GM12878 (cell line): Measurements from ENCODE around the gene TMPRSS12.

Experiments used
- EP300 ChIP-seq, 2 experiments: fragments of 150-350 bp in 1 of 2; IDR thresholded peaks; 2 replicates each; pipeline ENCODE4 v1.6.1; 2011 to 2012; ENCODE audit warnings: low read depth in 2 of 2, low read length in 2 of 2, borderline replicate concordance in 1 of 2, improper control_type of control experiment in 1 of 2, inconsistent platforms in 1 of 2; ENCODE audit not compliant: control insufficient read depth in 1 of 2
- JUNB ChIP-seq: IDR thresholded peaks from 2 replicates; pipeline ENCODE4 v1.6.1; 2016; ENCODE audit warnings: antibody characterized with exemption, mild to moderate bottlenecking
- NFIC ChIP-seq: IDR thresholded peaks from 2 replicates; pipeline ENCODE4 v1.6.1; 2012; ENCODE audit warnings: low read depth, mild to moderate bottlenecking, inconsistent platforms, low read length, moderate library complexity
- NRF1 ChIP-seq: conservative IDR thresholded peaks from 2 replicates; pipeline ENCODE4 v1.6.1; 2011; ENCODE audit warnings: mild to moderate bottlenecking, low read depth, low read length, improper control_type of control experiment
- SUPT20H ChIP-seq: IDR thresholded peaks from 2 replicates; pipeline ENCODE4 v1.6.1; 2011; ENCODE audit warnings: low read depth, mild to moderate bottlenecking, low read length, moderate library complexity, borderline replicate concordance; ENCODE audit not compliant: control insufficient read depth
- TF ChIP-seq, protein P1 (sequence below), 3 experiments: IDR thresholded peaks in 2 of 3; conservative IDR thresholded peaks in 1 of 3; 2 replicates each; pipeline ENCODE4 v1.5.1; 2011; ENCODE audit warnings: low read depth in 3 of 3, low read length in 3 of 3, mild to moderate bottlenecking in 3 of 3, control low read depth in 2 of 3, moderate library complexity in 2 of 3, inconsistent platforms in 1 of 3, mixed read lengths in 1 of 3; ENCODE audit not compliant: control insufficient read depth in 2 of 3, insufficient read depth in 1 of 3; ENCODE audit errors: extremely low read depth in 1 of 3
- TF ChIP-seq, protein P2 (sequence below): fragments of 450-650 bp; IDR thresholded peaks from 2 replicates; pipeline ENCODE4 v1.6.1; 2017; ENCODE audit warnings: antibody characterized with exemption, mild to moderate bottlenecking, moderate library complexity

DNA sequence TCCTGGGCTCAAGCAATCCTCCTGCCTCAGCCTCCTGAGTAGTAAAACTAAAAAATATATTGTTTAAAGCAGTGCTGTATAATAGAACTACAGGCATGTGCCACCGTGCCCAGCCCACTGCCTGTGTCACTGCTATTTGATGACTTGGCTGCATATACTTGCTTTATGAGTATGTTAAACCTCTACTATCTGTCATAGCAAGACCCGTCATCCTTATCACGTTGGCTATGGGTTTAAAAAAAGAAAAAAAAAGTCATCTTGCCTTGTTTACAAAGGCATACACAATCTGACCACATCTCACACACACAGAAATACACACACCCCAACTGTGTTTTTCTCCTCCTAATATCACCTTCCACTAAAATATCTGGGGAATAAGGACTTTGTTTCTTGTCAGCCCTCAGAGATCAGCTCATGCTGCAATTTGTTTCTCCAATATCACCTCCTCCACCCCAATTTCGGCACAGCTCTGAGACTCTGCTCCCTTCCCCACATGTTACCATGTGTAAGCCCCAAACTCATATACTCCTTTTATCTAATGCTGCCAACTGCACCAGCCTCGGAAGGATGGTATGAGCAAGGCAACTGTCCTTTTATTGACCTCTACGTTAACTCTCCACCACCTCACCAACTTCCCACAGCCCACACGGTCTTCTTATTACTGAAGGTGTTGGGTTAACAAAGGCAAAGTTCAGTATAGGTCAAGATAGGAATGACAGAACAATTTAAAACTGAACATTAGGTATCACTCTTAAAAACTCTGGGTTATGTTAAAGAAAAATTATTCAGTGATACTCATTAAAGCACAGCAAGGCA, 802 bp upstream of the TMPRSS12 start:
- TF ChIP-seq NFIC (no peak), SUPT20H (no peak), JUNB (no peak), NRF1 (no peak), EP300 (IDR thresholded peaks at IDR 0.05; ENCODE audit: borderline replicate concordance in 1 of 2, control insufficient read depth in 1 of 2, low read depth in 2 of 2, low read length in 2 of 2) (no peak)
- TF ChIP-seq, protein P1, sequence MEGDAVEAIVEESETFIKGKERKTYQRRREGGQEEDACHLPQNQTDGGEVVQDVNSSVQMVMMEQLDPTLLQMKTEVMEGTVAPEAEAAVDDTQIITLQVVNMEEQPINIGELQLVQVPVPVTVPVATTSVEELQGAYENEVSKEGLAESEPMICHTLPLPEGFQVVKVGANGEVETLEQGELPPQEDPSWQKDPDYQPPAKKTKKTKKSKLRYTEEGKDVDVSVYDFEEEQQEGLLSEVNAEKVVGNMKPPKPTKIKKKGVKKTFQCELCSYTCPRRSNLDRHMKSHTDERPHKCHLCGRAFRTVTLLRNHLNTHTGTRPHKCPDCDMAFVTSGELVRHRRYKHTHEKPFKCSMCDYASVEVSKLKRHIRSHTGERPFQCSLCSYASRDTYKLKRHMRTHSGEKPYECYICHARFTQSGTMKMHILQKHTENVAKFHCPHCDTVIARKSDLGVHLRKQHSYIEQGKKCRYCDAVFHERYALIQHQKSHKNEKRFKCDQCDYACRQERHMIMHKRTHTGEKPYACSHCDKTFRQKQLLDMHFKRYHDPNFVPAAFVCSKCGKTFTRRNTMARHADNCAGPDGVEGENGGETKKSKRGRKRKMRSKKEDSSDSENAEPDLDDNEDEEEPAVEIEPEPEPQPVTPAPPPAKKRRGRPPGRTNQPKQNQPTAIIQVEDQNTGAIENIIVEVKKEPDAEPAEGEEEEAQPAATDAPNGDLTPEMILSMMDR (IDR thresholded peaks at IDR 0.05 in 2 of 3, conservative IDR thresholded peaks at IDR 0.05 in 1 of 3; ENCODE audit: control insufficient read depth in 2 of 3, extremely low read depth in 1 of 3, insufficient read depth in 1 of 3, low read depth in 3 of 3, low read length in 3 of 3), result no peak
- TF ChIP-seq, protein P2, sequence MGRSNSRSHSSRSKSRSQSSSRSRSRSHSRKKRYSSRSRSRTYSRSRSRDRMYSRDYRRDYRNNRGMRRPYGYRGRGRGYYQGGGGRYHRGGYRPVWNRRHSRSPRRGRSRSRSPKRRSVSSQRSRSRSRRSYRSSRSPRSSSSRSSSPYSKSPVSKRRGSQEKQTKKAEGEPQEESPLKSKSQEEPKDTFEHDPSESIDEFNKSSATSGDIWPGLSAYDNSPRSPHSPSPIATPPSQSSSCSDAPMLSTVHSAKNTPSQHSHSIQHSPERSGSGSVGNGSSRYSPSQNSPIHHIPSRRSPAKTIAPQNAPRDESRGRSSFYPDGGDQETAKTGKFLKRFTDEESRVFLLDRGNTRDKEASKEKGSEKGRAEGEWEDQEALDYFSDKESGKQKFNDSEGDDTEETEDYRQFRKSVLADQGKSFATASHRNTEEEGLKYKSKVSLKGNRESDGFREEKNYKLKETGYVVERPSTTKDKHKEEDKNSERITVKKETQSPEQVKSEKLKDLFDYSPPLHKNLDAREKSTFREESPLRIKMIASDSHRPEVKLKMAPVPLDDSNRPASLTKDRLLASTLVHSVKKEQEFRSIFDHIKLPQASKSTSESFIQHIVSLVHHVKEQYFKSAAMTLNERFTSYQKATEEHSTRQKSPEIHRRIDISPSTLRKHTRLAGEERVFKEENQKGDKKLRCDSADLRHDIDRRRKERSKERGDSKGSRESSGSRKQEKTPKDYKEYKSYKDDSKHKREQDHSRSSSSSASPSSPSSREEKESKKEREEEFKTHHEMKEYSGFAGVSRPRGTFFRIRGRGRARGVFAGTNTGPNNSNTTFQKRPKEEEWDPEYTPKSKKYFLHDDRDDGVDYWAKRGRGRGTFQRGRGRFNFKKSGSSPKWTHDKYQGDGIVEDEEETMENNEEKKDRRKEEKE, result no peak
